GM18526 (cell line): ENCODE measurements around the gene ADCYAP1R1.

ENCODE experiments used
- POLR2A ChIP-seq: IDR thresholded peaks from 3 replicates; pipeline ENCODE4 v1.6.1; 2011; ENCODE audit not compliant: insufficient read length; ENCODE audit errors: extremely low read depth

ADCYAP1R1 gene

GRCh38 chr7:31091924-31092434 lies 39.9 kb downstream of the ADCYAP1R1 start:
- TF ChIP-seq POLR2A, result no peak

- no peak for TF ChIP-seq POLR2A
Observed at GRCh38 chr7:31092606-31093005, 40.5 kb downstream of the ADCYAP1R1 start.

- no peak for TF ChIP-seq POLR2A
Observed at GRCh38 chr7:31093282-31093681, 41.2 kb downstream of the ADCYAP1R1 start.

- no peak for TF ChIP-seq POLR2A
Observed at GRCh38 chr7:31094271-31094670, 42.2 kb downstream of the ADCYAP1R1 start.

- TF ChIP-seq POLR2A, result no peak
Observed at GRCh38 chr7:31095286-31096197, 43.4 kb downstream of the ADCYAP1R1 start.

GRCh38 chr7:31096198-31096876 lies 44.2 kb downstream of the ADCYAP1R1 start:
- no peak for TF ChIP-seq POLR2A

GRCh38 chr7:31096877-31097258 lies 44.8 kb downstream of the ADCYAP1R1 start:
- TF ChIP-seq POLR2A, result no peak

- no peak for TF ChIP-seq POLR2A
Observed at GRCh38 chr7:31098642-31099360, 46.7 kb downstream of the ADCYAP1R1 start.

GRCh38 chr7:31099451-31100444 lies 47.6 kb downstream of the ADCYAP1R1 start:
- TF ChIP-seq POLR2A, result no peak

GRCh38 chr7:31100445-31100844 lies 48.3 kb downstream of the ADCYAP1R1 start:
- TF ChIP-seq POLR2A, result no peak

GRCh38 chr7:31100871-31101270 lies 48.8 kb downstream of the ADCYAP1R1 start:
- TF ChIP-seq POLR2A, result no peak

- no peak for TF ChIP-seq POLR2A
Observed at GRCh38 chr7:31101544-31101943, 49.4 kb downstream of the ADCYAP1R1 start.

- TF ChIP-seq POLR2A, result no peak
Observed at GRCh38 chr7:31102151-31102972, 50.3 kb downstream of the ADCYAP1R1 start.

- no peak for TF ChIP-seq POLR2A
Observed at GRCh38 chr7:31102973-31103850, 51.1 kb downstream of the ADCYAP1R1 start.
